ENCODE measurements around the gene DCC.

DNA sequence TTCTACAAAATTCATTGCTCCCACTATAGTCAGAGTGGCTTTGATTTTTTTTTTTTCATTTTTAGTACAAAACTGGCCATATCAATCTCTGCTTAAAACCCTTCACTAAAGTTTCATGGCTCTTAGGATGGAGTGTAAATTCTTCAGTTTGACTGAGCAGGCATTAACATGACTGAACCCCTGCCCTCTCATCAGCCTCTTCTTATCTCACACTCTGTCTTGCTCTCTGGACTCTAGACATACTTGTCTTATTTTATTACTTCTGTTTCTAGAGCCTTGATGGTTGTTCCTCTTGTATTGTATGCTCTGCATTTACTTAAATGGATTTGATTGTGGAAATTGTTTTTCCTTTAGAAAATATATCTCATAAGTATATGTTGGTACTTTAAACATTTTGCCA is 272.4 kb downstream of the DCC start:
- TF ChIP-seq POLR2AphosphoS5 (IDR thresholded peaks at IDR 0.05; ENCODE audit: low read depth, low read length) (no peak), GTF2F1 (IDR thresholded peaks at IDR 0.05; ENCODE audit: borderline replicate concordance, low read depth, low read length) (no peak), SP2 (IDR thresholded peaks at IDR 0.05; ENCODE audit: low read length) (no peak), SIN3A (conservative IDR thresholded peaks at IDR 0.05 in 1 of 2, IDR thresholded peaks at IDR 0.05 in 1 of 2; ENCODE audit: low read depth in 1 of 2, low read length in 2 of 2) (no peak)

Measured in H1 (cell line).